Left ventricle myocardium inferior (tissue), 1 donor: ENCODE measurements around the gene DNMT3B. TPM values are rescaled to one million over a fixed set of nuclear protein-coding genes. Genes with fewer than 3 reads are reported as not detected.
A peak's percentile ranks its signal among the peaks of the same experiment; 100 is the strongest.
"Not testable (repeated sequence)": the region's sequence is repeated elsewhere in the genome, so short reads cannot be mapped to it uniquely, and the experiment has no call there.

Experiments used
- DNase-seq: peaks from one replicate; pipeline ENCODE4 v3.0.0-alpha.2; 2020
- H3K27ac ChIP-seq: fragments of 200-600 bp; replicated peaks from 2 replicates; pipeline ENCODE4 v1.8.0; 2021
- H3K27me3 ChIP-seq: fragments of 200-600 bp; 2 replicates; pipeline ENCODE4 v1.8.0; 2021; ENCODE audit warnings: low read depth
- H3K36me3 ChIP-seq: fragments of 200-600 bp; 2 replicates; pipeline ENCODE4 v1.8.0; 2021
- H3K4me1 ChIP-seq: fragments of 200-600 bp; 2 replicates; pipeline ENCODE4 v1.8.0; 2021
- H3K4me3 ChIP-seq: fragments of 200-600 bp; 2 replicates; pipeline ENCODE4 v1.8.0; 2021; ENCODE audit warnings: mild to moderate bottlenecking, moderate library complexity
- H3K9me3 ChIP-seq: fragments of 200-600 bp; replicated peaks from 2 replicates; pipeline ENCODE4 v1.8.0; 2021
- intact Hi-C: fragments of 100-400 bp; cut with micrococcal nuclease; formaldehyde crosslinking; loops from one replicate; pipeline ENCODE4 v1.11.0; 2022
- long read RNA-seq: library from polyadenylated mRNA; unstranded; transcript quantifications from one replicate; pipeline ENCODE4 v2.0.0, GENCODE V29; 2021
- total RNA-seq: library from RNA; stranded (reverse); fragmentation: NEBNext Ultra II Directional; extraction: Animal tissue kit (Norgen Biotek cat#: 25700); gene quantifications from one replicate; pipeline ENCODE4 v1.2.1, GENCODE V29; 2021
- TF ChIP-seq, protein P1 (sequence below): fragments of 200-600 bp; IDR thresholded peaks from 2 replicates; pipeline ENCODE4 v1.8.0; 2021; ENCODE audit warnings: antibody characterized with exemption, mild to moderate bottlenecking, borderline replicate concordance
- donor health status: DM: no; HTN: yes; CAD: no; lungs with severe emphysema.

Gene DNMT3B
- 0.49 TPM for total RNA-seq
- long read RNA-seq, partial matches to known transcripts = 1 of 2 reads
- long read RNA-seq, other reads (novel, unspliced or antisense) = 1 of 2 reads

DNA sequence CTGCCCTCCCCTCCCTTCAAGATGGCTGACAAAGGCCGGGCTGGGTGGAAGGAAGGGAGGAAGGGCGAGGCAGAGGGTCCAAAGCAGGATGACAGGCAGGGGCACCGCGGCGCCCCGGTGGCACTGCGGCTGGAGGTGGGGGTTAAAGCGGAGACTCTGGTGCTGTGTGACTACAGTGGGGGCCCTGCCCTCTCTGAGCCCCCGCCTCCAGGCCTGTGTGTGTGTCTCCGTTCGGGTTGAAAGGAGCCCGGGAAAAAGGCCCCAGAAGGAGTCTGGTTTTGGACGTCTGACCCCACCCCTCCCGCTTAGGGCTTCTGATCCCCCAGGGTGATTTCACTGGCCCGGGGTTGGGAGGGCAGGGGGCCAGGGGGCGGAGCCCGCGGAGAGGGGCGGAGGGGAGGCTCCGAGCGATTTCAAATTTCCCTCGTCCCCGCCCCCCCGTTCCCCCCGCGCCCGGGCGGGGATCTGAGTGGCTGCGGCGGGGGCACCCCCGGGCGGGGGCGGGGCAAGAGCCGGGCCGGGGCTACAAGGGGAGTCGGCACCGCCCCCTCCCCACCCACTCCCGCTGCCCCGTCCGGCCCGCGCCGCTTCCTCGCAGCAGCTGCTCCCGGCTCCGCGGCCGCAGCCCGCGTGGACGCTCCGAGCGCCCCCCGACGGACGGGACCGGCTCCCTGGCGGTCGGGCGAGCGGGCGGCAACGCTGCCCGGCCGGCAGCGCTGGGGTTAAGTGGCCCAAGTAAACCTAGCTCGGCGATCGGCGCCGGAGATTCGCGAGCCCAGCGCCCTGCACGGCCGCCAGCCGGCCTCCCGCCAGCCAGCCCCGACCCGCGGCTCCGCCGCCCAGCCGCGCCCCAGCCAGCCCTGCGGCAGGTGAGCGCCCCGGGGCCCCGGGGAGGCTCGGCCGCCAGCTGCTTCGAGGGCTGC is at the start of gene DNMT3B:
Gene DNMT3B, plus strand, starts transcription at position 555 of the 923 bp plus-strand sequence. CDS start 17,939 bp downstream, outside the sequence.
- no peaks in the 10 kb centered on the region for H3K36me3 ChIP-seq
- no peak within 1 kb of the TSS for H3K27ac ChIP-seq
- peak; percentile 83 for DNase-seq
- intact Hi-C loops = no loop called here
- H3K27me3 ChIP-seq = no peaks in the 10 kb centered on the region
- peak within 1 kb of the TSS; percentile 77 for H3K4me3 ChIP-seq
- H3K9me3 ChIP-seq = no peaks in the 10 kb centered on the region
- H3K4me1 ChIP-seq = peaks cover 24% of the 10 kb centered on the region
- TF ChIP-seq, protein P1, sequence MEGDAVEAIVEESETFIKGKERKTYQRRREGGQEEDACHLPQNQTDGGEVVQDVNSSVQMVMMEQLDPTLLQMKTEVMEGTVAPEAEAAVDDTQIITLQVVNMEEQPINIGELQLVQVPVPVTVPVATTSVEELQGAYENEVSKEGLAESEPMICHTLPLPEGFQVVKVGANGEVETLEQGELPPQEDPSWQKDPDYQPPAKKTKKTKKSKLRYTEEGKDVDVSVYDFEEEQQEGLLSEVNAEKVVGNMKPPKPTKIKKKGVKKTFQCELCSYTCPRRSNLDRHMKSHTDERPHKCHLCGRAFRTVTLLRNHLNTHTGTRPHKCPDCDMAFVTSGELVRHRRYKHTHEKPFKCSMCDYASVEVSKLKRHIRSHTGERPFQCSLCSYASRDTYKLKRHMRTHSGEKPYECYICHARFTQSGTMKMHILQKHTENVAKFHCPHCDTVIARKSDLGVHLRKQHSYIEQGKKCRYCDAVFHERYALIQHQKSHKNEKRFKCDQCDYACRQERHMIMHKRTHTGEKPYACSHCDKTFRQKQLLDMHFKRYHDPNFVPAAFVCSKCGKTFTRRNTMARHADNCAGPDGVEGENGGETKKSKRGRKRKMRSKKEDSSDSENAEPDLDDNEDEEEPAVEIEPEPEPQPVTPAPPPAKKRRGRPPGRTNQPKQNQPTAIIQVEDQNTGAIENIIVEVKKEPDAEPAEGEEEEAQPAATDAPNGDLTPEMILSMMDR = peak; percentile 47

DNA sequence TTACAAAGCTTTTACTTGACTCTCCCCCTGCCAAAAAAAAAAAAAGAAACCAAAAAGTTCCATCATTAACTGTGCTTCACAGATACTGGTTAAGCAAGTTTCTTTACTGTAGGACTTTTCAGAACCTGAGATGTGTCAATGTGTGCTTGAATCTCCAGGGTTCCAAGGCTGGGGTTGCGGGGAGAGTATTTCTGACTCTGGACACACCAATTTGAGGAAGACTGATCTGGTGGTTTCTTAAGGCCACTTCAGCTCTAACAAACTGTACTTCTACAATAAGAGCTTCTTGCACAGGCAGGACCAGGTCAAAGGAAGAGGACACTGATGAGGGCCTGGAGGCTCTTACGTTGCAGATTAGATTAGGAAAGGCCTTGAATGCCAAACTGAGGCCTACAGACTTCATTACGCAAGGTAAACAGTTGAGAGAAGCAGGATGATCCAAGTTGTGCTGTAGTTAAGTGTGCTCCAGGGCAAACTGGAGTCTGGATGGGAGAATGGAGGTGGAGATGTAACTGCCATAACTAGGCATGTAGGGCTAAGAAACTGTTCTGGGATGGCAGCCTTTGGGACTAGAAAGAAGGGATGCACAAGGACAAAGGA is 43.3 kb upstream of the DNMT3B start:
- TF ChIP-seq, protein P1 = no peak
- Histone ChIP-seq H3K9me3 (no peaks in the 10 kb centered on the region), H3K27ac (no peak overlapping the region), H3K36me3 (peaks cover 36% of the 10 kb centered on the region), H3K27me3 (no peaks in the 10 kb centered on the region), H3K4me1 (peaks cover 3% of the 10 kb centered on the region), H3K4me3 (no peak overlapping the region)
- intact Hi-C loops = no loop called here
- DNase-seq = no peak

DNA sequence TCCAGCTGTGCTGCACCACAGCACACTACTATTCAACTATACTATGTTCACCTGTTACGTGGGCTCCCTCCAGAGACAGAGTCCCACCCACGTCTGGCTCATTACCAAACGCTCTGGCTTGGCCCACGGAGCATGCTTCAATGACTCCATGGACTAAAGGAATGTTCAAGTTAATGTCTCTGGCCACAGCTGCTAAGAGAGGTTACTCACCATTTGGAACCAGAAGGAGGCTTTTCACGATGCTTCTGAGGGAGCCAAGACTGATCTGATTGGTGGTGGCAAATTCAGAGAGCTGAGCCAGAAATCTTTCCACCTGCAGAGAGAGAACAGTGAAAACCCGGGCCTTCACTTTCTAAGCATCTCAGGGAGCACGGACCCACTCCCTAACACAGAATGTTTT is 34.5 kb upstream of the DNMT3B start:
- no peaks in the 10 kb centered on the region for H3K27me3 ChIP-seq
- no peaks in the 10 kb centered on the region for H3K9me3 ChIP-seq
- H3K36me3 ChIP-seq = peaks cover 35% of the 10 kb centered on the region
- intact Hi-C loops = no loop called here
- H3K4me1 ChIP-seq = peaks cover 7% of the 10 kb centered on the region
- H3K27ac ChIP-seq = no peak overlapping the region
- TF ChIP-seq, protein P1 = no peak
- DNase-seq = no peak
- H3K4me3 ChIP-seq = no peak overlapping the region

DNA sequence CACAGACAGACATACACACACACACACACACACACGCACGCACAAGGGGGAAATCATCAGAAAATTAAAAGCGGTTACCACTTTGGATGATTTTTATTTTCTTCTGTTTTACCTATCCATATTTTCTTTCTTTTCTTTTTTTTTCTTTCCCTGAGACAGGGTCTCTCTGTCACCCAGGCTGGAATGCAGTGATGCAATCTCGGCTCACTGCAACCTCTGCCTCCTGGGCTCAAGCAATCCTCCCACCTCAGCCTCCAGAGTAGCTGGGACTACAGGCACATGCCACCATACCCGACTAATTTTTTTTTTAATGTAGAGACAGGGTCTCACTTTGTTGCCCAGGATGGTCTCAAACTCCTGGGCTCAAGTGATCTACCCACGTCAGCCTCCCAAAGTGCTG is 33.8 kb upstream of the DNMT3B start:
- H3K27ac ChIP-seq, H3K4me3 ChIP-seq, intact Hi-C loops, H3K9me3 ChIP-seq, H3K27me3 ChIP-seq, H3K4me1 ChIP-seq, DNase-seq: not testable (repeated sequence)
- H3K36me3 ChIP-seq = peaks cover 40% of the 10 kb centered on the region

DNA sequence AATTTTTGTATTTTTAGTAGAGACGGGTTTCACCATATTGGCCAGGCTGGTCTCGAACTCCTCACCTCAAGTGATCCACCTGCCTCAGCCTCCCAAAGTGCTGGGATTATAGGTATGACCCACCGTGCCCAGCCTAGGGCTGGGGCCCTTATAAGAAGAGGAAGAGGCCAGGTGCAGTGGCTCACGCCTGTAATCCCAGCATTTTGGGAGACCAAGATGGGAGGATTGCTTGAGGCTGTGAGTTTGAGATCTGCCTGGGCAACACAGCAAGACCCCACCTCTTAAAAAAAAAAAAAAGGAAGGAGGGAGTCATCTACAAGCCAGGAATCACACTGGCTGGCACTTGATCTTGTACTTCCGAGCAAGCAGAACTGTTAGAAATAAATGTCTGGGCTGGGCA is 32.9 kb upstream of the DNMT3B start:
- DNase-seq, H3K4me3 ChIP-seq, H3K9me3 ChIP-seq, intact Hi-C loops, H3K27ac ChIP-seq, H3K4me1 ChIP-seq, H3K27me3 ChIP-seq: not testable (repeated sequence)
- H3K36me3 ChIP-seq = peaks cover 40% of the 10 kb centered on the region

DNA sequence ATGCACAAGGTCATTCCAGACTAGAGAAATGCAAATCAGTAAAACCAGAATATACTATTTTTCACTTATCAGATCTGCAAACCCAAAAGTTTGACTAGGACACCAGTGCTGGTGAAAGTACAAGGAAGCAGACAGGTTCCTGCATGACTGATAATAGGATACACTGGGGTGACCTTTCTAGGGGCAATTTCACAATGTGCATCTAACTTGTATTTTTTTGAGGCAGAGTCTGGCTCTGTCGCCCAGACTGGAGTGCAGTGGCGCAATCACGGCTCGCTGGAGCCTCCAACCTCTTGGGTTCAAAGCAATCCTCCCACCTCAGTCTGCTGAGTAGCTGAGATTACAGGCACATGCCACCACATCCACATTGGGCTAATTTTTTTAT is 30.3 kb upstream of the DNMT3B start:
- peaks cover 23% of the 10 kb centered on the region for H3K36me3 ChIP-seq
- DNase-seq = no peak
- H3K27ac ChIP-seq = no peak overlapping the region
- no peaks in the 10 kb centered on the region for H3K9me3 ChIP-seq
- TF ChIP-seq, protein P1 = no peak
- no peaks in the 10 kb centered on the region for H3K27me3 ChIP-seq
- H3K4me1 ChIP-seq = peaks cover 7% of the 10 kb centered on the region
- intact Hi-C loops = no loop called here
- no peak overlapping the region for H3K4me3 ChIP-seq
